ENCODE results near the gene ANKRD13D.

GRCh38 chr11:67311051-67311555 lies 22.0 kb downstream of the ANKRD13D start:
- no peak for TF ChIP-seq CTCF (IDR thresholded peaks at IDR 0.05)
- no peak for TF ChIP-seq ZFX (IDR thresholded peaks at IDR 0.05; ENCODE audit: borderline replicate concordance)
